Muscle layer of colon (tissue), 2 donors: ENCODE measurements around the gene DCLK1.

Source experiments
- H3K27ac ChIP-seq: one replicate; pipeline ENCODE4 v1.7.0; 2013; ENCODE audit warnings: low read depth, mild to moderate bottlenecking, low read length, moderate library complexity
- H3K27me3 ChIP-seq, 2 donors: one replicate each; pipeline ENCODE4 v1.7.0; 2013; ENCODE audit warnings: low read length in 2 of 2, mild to moderate bottlenecking in 2 of 2; ENCODE audit not compliant: insufficient read depth in 2 of 2, control insufficient read depth in 1 of 2
- H3K36me3 ChIP-seq: one replicate; pipeline ENCODE4 v1.7.0; 2013; ENCODE audit warnings: mild to moderate bottlenecking, low read length; ENCODE audit not compliant: insufficient read depth
- H3K4me1 ChIP-seq: one replicate; pipeline ENCODE4 v1.7.0; 2013; ENCODE audit warnings: mild to moderate bottlenecking, low read length; ENCODE audit not compliant: insufficient read depth
- H3K4me3 ChIP-seq, 2 donors: one replicate each; pipeline ENCODE4 v1.7.0; 2013; ENCODE audit warnings: low read length in 2 of 2, low read depth in 1 of 2, mild to moderate bottlenecking in 1 of 2, moderate library complexity in 1 of 2
- H3K9ac ChIP-seq: one replicate; pipeline ENCODE4 v1.7.0; 2013; ENCODE audit warnings: low read length
- H3K9me3 ChIP-seq: one replicate; pipeline ENCODE4 v1.7.0; 2013; ENCODE audit warnings: mild to moderate bottlenecking, low read length
- donor health status: abdominal sarcoma.
- donor health status: Adenocarcinoma of cecum.

Gene DCLK1

DNA sequence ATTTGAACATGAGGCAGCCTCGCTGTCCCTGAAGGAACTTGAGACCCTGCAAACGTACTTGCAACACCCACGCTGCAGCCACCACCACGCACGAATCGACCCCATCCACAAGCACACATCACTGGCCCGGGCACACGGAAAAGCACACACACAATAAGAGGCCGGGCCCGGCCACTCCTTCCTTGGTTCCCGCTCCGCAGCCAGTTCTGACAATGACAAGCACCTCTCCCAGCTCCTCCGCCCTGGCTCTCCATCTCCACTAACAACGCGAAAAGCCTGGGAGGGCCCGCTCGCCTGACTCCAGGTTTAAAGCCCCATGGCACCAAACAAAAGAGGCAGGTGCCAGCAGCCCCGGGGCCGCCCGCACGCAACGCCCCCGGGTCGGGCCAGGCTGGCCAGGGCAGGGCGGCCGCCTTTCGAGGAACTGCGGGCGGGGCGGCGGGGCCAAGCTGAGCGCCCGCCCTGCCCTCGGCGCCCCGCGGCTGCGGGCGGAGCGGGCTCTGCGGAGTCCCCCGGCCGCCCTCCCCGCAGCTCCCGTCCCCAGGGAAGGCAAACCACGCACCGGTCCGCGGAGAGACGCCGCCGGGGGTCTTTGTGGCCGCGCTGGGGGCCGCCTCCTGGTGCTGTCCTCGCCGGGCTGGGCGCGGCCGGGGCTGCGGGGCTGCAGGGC is 495 bp downstream of the DCLK1 start:
- Histone ChIP-seq H3K4me1 (no peaks in the 10 kb centered on the region), H3K4me3 (peak overlapping the region; percentile 52 to 55), H3K36me3 (no peaks in the 10 kb centered on the region), H3K27me3 (no peaks in the 10 kb centered on the region), H3K27ac (peak overlapping the region; percentile 2), H3K9ac (no peak overlapping the region), H3K9me3 (no peaks in the 10 kb centered on the region)

- Histone ChIP-seq H3K4me1 (no peaks in the 10 kb centered on the region), H3K9me3 (no peaks in the 10 kb centered on the region), H3K9ac (no peak overlapping the region), H3K27ac (peak overlapping the region; percentile 2), H3K4me3 (peak overlapping the region; percentile 52 to 55), H3K36me3 (no peaks in the 10 kb centered on the region), H3K27me3 (no peaks in the 10 kb centered on the region)
Observed at GRCh38 chr13:36130193-36130551, 1.0 kb downstream of the DCLK1 start.

GRCh38 chr13:36129539-36129938 is 1.6 kb downstream of the DCLK1 start:
- peaks cover 2% of the 10 kb centered on the region for H3K4me1 ChIP-seq
- peak overlapping the region in 1 of 2 donors; percentile 55 for H3K4me3 ChIP-seq
- no peaks in the 10 kb centered on the region for H3K27me3 ChIP-seq
- H3K27ac ChIP-seq: no peak overlapping the region
- no peaks in the 10 kb centered on the region for H3K36me3 ChIP-seq
- H3K9me3 ChIP-seq: no peaks in the 10 kb centered on the region
- H3K9ac ChIP-seq: no peak overlapping the region

DNA sequence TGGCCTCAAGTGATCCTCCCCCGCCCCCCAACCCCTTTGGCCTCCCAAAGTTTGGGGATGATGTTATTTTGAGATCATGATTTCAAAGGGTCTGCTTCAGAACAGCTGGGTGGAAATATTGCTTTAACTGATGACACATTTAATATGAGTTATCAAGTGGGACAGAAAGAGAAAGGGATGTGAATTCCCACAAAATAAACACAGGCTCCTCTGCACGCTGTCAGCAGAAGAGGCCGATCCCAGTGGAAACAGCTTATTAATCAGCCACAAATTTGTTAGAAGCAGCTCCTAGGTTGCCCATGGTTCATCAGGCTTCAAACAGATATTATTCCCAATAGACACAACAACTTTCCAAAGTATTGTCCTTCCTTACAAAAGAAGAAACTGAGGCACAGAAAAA is 4.7 kb downstream of the DCLK1 start:
- H3K9me3 ChIP-seq: no peaks in the 10 kb centered on the region
- H3K27me3 ChIP-seq: no peaks in the 10 kb centered on the region
- no peaks in the 10 kb centered on the region for H3K36me3 ChIP-seq
- H3K4me3 ChIP-seq: no peak overlapping the region
- H3K4me1 ChIP-seq: peaks cover 9% of the 10 kb centered on the region
- no peak overlapping the region for H3K9ac ChIP-seq
- H3K27ac ChIP-seq: no peak overlapping the region

DNA sequence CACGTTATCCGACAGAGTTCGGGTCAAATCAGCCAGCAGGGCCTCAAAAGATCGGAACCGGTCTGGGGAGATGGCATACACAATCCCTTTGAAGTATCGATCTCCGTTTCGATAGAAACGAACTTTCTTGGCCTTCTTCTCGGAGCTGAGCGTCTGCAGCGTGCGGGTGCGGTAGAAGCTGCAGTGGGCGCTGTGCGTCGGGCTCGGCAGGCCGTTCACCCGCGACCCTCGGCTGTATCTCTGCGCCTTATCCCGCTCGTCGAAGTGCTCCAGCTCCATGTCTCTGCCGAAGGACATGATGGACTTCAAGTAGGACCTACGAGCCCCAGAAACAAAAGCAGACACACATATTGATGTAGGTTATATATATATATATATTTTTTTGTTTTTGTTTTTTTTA is 5.3 kb downstream of the DCLK1 start:
- Histone ChIP-seq H3K36me3 (no peaks in the 10 kb centered on the region), H3K27ac (no peak overlapping the region), H3K9me3 (no peaks in the 10 kb centered on the region), H3K4me3 (no peak overlapping the region), H3K9ac (no peak overlapping the region), H3K27me3 (no peaks in the 10 kb centered on the region), H3K4me1 (peaks cover 9% of the 10 kb centered on the region)

- no peaks in the 10 kb centered on the region for H3K36me3 ChIP-seq
- no peak overlapping the region for H3K9ac ChIP-seq
- no peak overlapping the region for H3K4me3 ChIP-seq
- H3K9me3 ChIP-seq: no peaks in the 10 kb centered on the region
- peaks cover 9% of the 10 kb centered on the region for H3K4me1 ChIP-seq
- no peaks in the 10 kb centered on the region for H3K27me3 ChIP-seq
- no peak overlapping the region for H3K27ac ChIP-seq
Observed at GRCh38 chr13:36124236-36124822, 6.9 kb downstream of the DCLK1 start.

- Histone ChIP-seq H3K36me3 (no peaks in the 10 kb centered on the region), H3K4me3 (no peak overlapping the region), H3K27me3 (no peaks in the 10 kb centered on the region), H3K9me3 (no peaks in the 10 kb centered on the region), H3K4me1 (no peaks in the 10 kb centered on the region), H3K27ac (no peak overlapping the region), H3K9ac (no peak overlapping the region)
Observed at GRCh38 chr13:36115306-36115705, 15.9 kb downstream of the DCLK1 start.

GRCh38 chr13:36114233-36114632 is 16.9 kb downstream of the DCLK1 start:
- Histone ChIP-seq H3K9ac (no peak overlapping the region), H3K4me3 (no peak overlapping the region), H3K36me3 (no peaks in the 10 kb centered on the region), H3K27me3 (no peaks in the 10 kb centered on the region), H3K4me1 (no peaks in the 10 kb centered on the region), H3K27ac (no peak overlapping the region), H3K9me3 (no peaks in the 10 kb centered on the region)

DNA sequence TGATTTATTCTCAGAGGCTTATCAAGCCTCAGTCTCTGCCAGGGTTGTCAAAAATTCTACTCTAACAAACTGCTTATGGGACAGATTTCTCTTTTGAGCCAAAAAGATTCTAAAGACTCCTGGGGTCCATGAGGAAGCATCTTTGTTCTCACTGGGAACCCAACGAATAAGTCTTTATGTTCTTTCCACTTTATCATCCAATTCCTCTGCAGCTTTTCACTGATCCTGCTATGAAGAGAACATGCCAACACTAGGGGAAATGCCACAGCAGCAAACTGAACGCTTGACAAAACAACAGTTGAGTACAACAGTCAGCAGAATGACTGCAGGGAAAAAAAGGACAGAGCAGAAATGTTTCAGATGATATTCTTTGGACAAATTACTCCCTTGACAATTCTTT is 22.2 kb downstream of the DCLK1 start:
- Histone ChIP-seq H3K27me3 (no peaks in the 10 kb centered on the region), H3K4me3 (no peak overlapping the region)

DNA sequence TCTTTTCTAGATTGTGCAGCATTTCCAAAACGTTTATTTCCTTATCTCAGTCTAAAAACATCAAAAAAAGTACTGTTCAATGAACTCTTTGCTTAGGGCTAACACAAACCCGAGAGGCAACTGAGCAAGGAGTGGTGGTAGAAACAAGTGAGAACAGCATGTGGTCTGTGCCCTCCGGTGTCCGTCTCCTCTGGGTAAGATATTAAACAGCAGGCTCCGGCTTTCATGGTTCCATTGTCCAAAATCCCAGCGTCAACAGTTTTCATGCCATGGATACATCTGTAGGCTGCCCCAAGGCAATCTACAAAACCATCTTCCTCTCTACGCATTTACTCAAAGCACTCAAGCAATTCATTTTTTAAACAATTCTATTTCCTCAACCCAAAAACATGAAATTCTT is 22.8 kb downstream of the DCLK1 start:
- Histone ChIP-seq H3K9ac (no peak overlapping the region), H3K27ac (no peak overlapping the region), H3K36me3 (no peaks in the 10 kb centered on the region), H3K4me3 (no peak overlapping the region), H3K9me3 (no peaks in the 10 kb centered on the region), H3K4me1 (no peaks in the 10 kb centered on the region), H3K27me3 (no peaks in the 10 kb centered on the region)

More for the DNA sequence above, 22.2 kb downstream of the DCLK1 start:
- no peak overlapping the region for H3K9ac ChIP-seq
- H3K4me1 ChIP-seq: no peaks in the 10 kb centered on the region
- no peaks in the 10 kb centered on the region for H3K9me3 ChIP-seq
- H3K36me3 ChIP-seq: no peaks in the 10 kb centered on the region
- H3K27ac ChIP-seq: no peak overlapping the region

DNA sequence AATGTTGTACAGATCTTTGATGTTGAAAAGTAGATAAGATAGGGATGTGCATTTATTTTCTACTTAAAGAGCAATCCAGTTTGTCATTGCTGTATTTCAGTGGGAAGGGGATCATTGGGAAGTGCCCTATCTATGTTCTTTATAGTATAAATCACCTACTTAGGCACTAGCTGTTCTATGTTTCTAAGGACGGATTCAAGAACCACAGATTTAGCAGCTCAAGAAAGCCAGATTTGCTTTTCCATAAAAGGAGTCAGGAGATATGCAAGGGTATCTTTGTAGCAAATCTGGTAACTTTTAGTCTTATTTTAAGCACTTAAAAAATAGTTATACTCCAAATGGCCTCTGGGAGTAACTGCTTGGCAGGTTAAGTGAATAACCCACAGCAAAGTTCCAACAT is 23.7 kb downstream of the DCLK1 start:
- H3K9me3 ChIP-seq: no peaks in the 10 kb centered on the region
- no peak overlapping the region for H3K4me3 ChIP-seq
- H3K9ac ChIP-seq: no peak overlapping the region
- no peaks in the 10 kb centered on the region for H3K36me3 ChIP-seq
- H3K27me3 ChIP-seq: no peaks in the 10 kb centered on the region
- H3K27ac ChIP-seq: no peak overlapping the region
- H3K4me1 ChIP-seq: no peaks in the 10 kb centered on the region

DNA sequence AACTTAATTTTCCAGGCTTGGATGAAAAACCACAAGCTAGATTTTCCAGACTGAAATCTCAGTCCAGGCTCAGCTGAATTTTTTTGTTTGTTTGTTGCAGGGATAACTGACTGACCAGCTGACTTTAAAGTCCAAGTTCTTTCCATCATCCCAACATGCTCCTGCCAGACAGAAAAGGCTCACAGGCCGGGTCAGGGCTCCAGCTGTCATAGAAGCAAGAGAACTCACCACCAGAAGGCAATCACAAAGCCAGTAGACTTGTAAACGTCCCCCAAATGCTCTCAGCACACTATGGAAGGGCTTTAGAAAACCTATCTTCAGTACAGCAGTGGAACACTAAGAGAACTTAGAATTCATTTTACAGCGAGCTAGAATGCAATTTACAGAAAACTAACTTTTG is 25.5 kb downstream of the DCLK1 start:
- H3K4me1 ChIP-seq: no peaks in the 10 kb centered on the region
- no peak overlapping the region for H3K4me3 ChIP-seq
- H3K27me3 ChIP-seq: no peaks in the 10 kb centered on the region
- no peaks in the 10 kb centered on the region for H3K36me3 ChIP-seq
- H3K9me3 ChIP-seq: no peaks in the 10 kb centered on the region
- H3K9ac ChIP-seq: no peak overlapping the region
- H3K27ac ChIP-seq: no peak overlapping the region
